Right lobe of liver (tissue), 6 donors: ENCODE data around the gene NPDC1. TPM values are rescaled to one million over a fixed set of nuclear protein-coding genes. Genes with fewer than 3 reads are reported as not detected.

Experiments
- ATAC-seq, 4 donors: fragments of 200-7000 bp; cut with Tn5 transposase; one replicate each; pipeline ENCODE4 v1.9.1; 2020; ENCODE audit warnings: mild to moderate bottlenecking in 4 of 4, moderate library complexity in 4 of 4
- DNase-seq, 3 donors: peaks; one replicate each; pipeline ENCODE4 v3.0.0-alpha.2; 2020
- H3K27ac ChIP-seq, 3 donors: fragments of 200-600 bp; one replicate each; pipeline ENCODE4 v1.8.0; 2022
- H3K27me3 ChIP-seq, 2 donors: fragments of 200-600 bp; one replicate each; pipeline ENCODE4 v1.8.0; 2022
- H3K36me3 ChIP-seq, 4 donors: fragments of 200-600 bp; sonication (generic) in 1 of 4; one replicate each; pipeline versions ENCODE4 v1.5.1 to v1.8.0; 2017 to 2022; ENCODE audit warnings: control low read depth in 1 of 4
- H3K4me1 ChIP-seq, 4 donors: fragments of 200-600 bp; sonication (generic) in 1 of 4; one replicate each; pipeline versions ENCODE4 v1.5.1 to v1.8.0; 2017 to 2022; ENCODE audit warnings: control low read depth in 1 of 4
- H3K4me3 ChIP-seq, 3 donors: fragments of 200-600 bp; one replicate each; pipeline ENCODE4 v1.8.0; 2022
- H3K9me3 ChIP-seq, 4 donors: fragments of 200-600 bp; sonication (generic) in 1 of 4; one replicate each; pipeline versions ENCODE4 v1.5.1 to v1.8.0; 2017 to 2022; ENCODE audit warnings: control low read depth in 1 of 4
- POLR2A ChIP-seq: fragments of 450-650 bp; IDR thresholded peaks from one replicate; pipeline ENCODE4 v1.6.1; 2017; ENCODE audit warnings: antibody characterized with exemption, mild to moderate bottlenecking
- WGBS: methylation state at CpG from one replicate; pipeline ENCODE4 v1.1.6; 2018; ENCODE audit warnings: low coverage, low lambda C conversion rate; ENCODE audit not compliant: insufficient coverage; ENCODE audit errors: missing lambda C conversion rate; 5-methylcytosine and 5-hydroxymethylcytosine counted together
- intact Hi-C, 2 donors: fragments of 100-400 bp; cut with DNase I; formaldehyde crosslinking; loops; one replicate each; pipeline versions ENCODE4 v1.11.2 to v1.14.1; 2022
- total RNA-seq, 6 experiments: library from RNA; depleted of rRNA in 2 of 6; stranded (reverse); fragments of >200 nt in 2 of 6; fragmentation: NEBNext Ultra II Directional in 3 of 6; extraction: Animal tissue kit (Norgen Biotek cat#: 25700) in 3 of 6; gene quantifications; one replicate each; pipeline versions ENCODE4 v1.1.0 to v1.2.4, GENCODE V29; 2016 to 2023
- TF ChIP-seq, protein P1 (sequence below), 4 donors: fragments of 200-600 bp in 3 of 4; fragments of 450-650 bp in 1 of 4; IDR thresholded peaks; one replicate each; pipeline versions ENCODE4 v1.5.1 to v1.8.0; 2016 to 2022; ENCODE audit warnings: antibody characterized with exemption in 4 of 4, mild to moderate bottlenecking in 2 of 4
- donor health status: DM: no; HTN: yes; CAD: no.
- donor health status: DM: no; HTN: no; CAD: no.
- donor health status: DM: no; HTN: no; CAD: no.
- donor health status: DM: no; HTN: yes; CAD: no.
- donor health status: DM: no; HTN: yes; CAD: no.

NPDC1 gene
- total RNA-seq, 6 experiments from 2014 or later, result 9.3 to 14.9 (median 12.2) TPM

DNA sequence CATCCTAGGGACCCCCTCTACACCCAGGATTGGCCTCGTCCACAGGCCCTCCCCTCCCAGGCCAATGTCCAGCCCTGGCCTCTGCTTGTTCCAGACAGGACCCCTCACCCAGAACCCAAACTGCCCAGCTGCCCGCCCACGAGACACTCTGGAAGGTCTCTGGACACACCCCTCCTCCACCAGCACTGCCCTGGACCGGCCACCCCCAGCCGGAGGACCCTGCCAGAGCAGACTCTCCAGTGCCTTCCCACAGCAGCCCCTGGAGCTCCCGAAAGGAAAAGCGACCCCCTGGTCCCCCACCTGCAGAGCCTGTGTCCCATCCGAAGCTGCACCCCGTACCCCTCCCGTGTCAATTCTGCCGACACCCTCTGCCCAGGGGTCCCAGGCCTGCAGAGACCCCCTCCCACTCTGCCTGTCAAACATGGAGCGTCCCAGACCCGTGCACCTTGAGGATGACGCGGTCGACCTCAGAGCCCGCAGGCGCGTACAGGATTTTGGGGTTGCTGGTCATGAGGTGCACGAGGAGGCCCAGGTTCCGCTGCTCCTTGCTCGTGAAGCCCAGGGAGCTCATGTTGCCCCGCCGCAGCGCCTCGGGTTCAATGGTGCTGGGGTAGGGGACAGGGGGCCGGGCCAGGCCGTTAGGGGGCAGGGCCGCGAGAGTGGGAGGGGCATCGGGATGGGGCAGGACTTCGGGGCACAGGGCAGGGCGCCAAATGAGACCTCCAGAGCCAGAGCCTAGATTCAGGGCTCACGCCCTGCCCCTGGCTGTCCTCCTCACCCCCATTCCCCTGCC, 25.9 kb downstream of the NPDC1 start:
- ATAC-seq, result no peak

DNA sequence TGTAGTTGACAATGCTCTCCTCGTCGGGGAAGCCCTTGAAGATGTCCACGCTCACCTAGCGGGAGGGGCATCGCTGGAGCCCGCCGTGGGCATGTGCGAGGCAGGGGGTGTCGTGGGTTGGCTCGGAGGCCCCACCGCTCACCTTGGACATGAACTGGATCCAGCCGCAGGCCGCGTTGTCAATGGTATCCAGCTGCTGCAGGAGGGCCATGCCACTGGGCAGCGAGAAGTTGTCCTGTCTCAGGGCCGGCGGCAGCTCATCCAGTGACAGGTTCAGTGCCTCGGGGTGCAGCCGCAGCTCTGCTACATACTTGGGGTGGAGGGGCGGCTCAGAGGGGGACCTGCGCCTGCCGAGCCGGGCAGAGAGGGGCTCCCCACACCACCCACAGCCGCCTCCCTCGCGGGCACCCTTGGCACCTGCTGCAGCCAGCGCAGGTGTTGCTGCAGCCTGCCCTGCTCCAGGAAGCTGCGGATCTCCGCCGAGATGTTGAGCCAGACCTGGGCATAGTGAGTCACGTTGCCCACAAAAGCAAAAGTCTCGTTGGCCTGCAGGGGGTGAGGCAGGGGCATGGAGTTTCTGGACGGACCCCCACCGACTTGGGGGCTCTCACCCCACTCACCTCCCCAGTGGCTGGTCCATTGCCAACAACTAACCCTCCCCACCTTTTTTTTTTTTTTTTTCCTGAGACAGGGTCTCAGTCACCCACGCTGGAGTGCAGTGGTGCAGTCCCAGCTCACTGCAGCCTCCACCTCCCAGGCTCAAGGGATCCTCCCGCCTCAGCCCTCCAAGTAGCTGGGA, 27.0 kb downstream of the NPDC1 start:
- no peak overlapping the region for H3K27ac ChIP-seq
- H3K4me1 ChIP-seq, result peaks cover 0 to 18% (median 9%) of the 10 kb centered on the region in 4 donors
- TF ChIP-seq, protein P1, sequence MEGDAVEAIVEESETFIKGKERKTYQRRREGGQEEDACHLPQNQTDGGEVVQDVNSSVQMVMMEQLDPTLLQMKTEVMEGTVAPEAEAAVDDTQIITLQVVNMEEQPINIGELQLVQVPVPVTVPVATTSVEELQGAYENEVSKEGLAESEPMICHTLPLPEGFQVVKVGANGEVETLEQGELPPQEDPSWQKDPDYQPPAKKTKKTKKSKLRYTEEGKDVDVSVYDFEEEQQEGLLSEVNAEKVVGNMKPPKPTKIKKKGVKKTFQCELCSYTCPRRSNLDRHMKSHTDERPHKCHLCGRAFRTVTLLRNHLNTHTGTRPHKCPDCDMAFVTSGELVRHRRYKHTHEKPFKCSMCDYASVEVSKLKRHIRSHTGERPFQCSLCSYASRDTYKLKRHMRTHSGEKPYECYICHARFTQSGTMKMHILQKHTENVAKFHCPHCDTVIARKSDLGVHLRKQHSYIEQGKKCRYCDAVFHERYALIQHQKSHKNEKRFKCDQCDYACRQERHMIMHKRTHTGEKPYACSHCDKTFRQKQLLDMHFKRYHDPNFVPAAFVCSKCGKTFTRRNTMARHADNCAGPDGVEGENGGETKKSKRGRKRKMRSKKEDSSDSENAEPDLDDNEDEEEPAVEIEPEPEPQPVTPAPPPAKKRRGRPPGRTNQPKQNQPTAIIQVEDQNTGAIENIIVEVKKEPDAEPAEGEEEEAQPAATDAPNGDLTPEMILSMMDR (IDR thresholded peaks at IDR 0.05), result no peak
- TF ChIP-seq POLR2A, result no peak
- no peaks in the 10 kb centered on the region for H3K9me3 ChIP-seq
- H3K27me3 ChIP-seq, result no peaks in the 10 kb centered on the region
- DNase-seq, result no peak
- intact Hi-C loops, result no loop called here
- 100% methylated on average over 1 of the region's 36 CpGs for WGBS
- no peak overlapping the region for H3K4me3 ChIP-seq
- no peak for ATAC-seq
- H3K36me3 ChIP-seq, result peaks cover 0 to 17% (median 1%) of the 10 kb centered on the region in 4 donors

More for the DNA sequence above, 25.9 kb downstream of the NPDC1 start:
- H3K27me3 ChIP-seq, result no peaks in the 10 kb centered on the region
- DNase-seq, result no peak
- TF ChIP-seq, protein P1 (IDR thresholded peaks at IDR 0.05), result no peak
- TF ChIP-seq POLR2A, result no peak
- H3K27ac ChIP-seq, result no peak overlapping the region
- WGBS, result 92% methylated on average over 13 of the region's 34 CpGs
- H3K4me3 ChIP-seq, result no peak overlapping the region
- H3K9me3 ChIP-seq, result no peaks in the 10 kb centered on the region
- peaks cover 0 to 24% (median 10%) of the 10 kb centered on the region in 4 donors for H3K4me1 ChIP-seq
- intact Hi-C loops, result no loop called here
- peaks cover 0 to 15% (median 1%) of the 10 kb centered on the region in 4 donors for H3K36me3 ChIP-seq

DNA sequence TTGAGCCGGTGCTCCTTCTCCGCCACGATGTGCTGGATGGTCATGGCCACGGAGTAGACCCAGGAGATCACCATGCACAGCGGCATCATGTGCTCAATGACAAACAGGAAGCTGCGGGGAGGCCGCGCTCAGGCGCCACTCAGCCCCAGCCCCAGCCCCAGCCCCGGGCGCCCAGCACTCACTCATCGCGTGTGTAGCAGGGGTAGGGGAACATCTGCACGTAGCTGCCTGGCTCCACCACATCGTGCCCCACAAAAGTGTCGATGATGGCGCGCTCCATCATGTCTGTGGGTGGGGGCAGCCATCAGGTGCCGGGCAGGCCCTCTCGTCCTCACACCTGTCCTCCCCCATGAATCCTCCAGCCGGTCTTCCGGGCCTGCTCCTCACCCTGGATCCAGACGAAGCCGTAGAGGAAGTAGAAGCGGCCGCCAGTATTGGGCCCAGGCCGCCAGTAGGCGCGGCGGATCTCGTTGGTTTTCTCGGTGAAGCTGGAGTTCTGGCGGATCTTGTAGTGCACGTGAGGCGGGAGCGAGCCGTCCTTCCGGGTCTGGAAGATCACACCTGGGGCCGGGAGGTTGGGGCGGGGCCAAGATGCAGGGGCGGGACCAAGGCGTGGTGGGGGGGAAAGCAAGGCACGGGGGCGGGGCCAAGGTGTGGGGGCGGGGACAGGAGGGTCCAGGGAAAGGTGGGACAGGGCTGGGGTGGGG, 28.0 kb downstream of the NPDC1 start:
- intact Hi-C loops, result no loop called here
- ATAC-seq, result no peak
- no peak overlapping the region for H3K27ac ChIP-seq
- H3K36me3 ChIP-seq, result peaks cover 0 to 17% (median 1%) of the 10 kb centered on the region in 4 donors
- no peaks in the 10 kb centered on the region for H3K9me3 ChIP-seq
- no peak for TF ChIP-seq POLR2A
- TF ChIP-seq, protein P1 (IDR thresholded peaks at IDR 0.05), result no peak
- peaks cover 0 to 8% (median 4%) of the 10 kb centered on the region in 4 donors for H3K4me1 ChIP-seq
- no peak overlapping the region for H3K4me3 ChIP-seq
- DNase-seq, result no peak
- H3K27me3 ChIP-seq, result no peaks in the 10 kb centered on the region
- WGBS, result 88% methylated on average over 8 of the region's 45 CpGs

DNA sequence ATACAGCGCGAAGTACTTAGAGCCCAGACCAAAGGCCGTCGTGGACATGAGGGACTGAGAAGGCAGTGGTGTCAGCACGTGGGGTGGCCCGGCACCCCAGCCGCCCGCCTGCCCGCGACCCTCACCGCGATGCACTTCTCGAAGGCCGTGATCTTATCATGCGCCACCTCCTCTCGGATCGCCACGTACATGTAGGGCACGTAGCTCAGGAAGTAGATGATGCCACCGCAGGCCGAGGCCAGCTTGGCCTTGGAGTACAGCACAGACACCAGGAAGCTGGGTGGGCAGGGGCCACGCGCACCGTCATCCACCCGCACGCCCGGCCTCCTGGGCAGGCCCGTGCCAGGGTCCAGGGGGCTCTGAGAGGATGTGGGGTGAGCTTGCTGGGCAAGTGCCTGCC, 28.9 kb downstream of the NPDC1 start:
- DNase-seq (no peak), ATAC-seq (no peak)
- Histone ChIP-seq H3K36me3 (peaks cover 0 to 17% (median 1%) of the 10 kb centered on the region in 4 donors), H3K27me3 (no peaks in the 10 kb centered on the region), H3K27ac (no peak overlapping the region), H3K4me3 (no peak overlapping the region), H3K4me1 (no peaks in the 10 kb centered on the region), H3K9me3 (no peaks in the 10 kb centered on the region)
- 93% methylated on average over 6 of the region's 28 CpGs for WGBS
- intact Hi-C loops, result no loop called here
- no peak for TF ChIP-seq POLR2A
- TF ChIP-seq, protein P1 (IDR thresholded peaks at IDR 0.05), result no peak
